Brain microvascular endothelial cell (primary cell): ENCODE measurements around the gene RANBP3.

Source experiments
- DNase-seq: peaks from one replicate; pipeline ENCODE4 v3.0.0-alpha.2; 2020
- H3K27ac ChIP-seq: fragments of 250-450 bp; sonication (Bioruptor Pico); 2 replicates; pipeline ENCODE4 v1.5.1; 2020; ENCODE audit warnings: mild to moderate bottlenecking, moderate library complexity
- H3K27me3 ChIP-seq: fragments of 250-450 bp; sonication (Bioruptor Pico); replicated peaks from 2 replicates; pipeline ENCODE4 v1.5.1; 2020; ENCODE audit warnings: mild to moderate bottlenecking
- H3K36me3 ChIP-seq: fragments of 250-450 bp; sonication (Bioruptor Pico); replicated peaks from 2 replicates; pipeline ENCODE4 v1.5.1; 2020; ENCODE audit warnings: mild to moderate bottlenecking
- H3K4me3 ChIP-seq: 2 replicates; pipeline ENCODE4 v1.5.1; 2011; ENCODE audit warnings: low read depth, mild to moderate bottlenecking, control low read depth, low read length, moderate library complexity
- in situ Hi-C: cut with HindIII; loops from 2 replicates; pipeline ENCODE4 v1.10.0; 2017; ENCODE audit warnings: low sequenced_read_pairs, low pct_ligation_motif_present
- TF ChIP-seq, protein P1 (sequence below): IDR thresholded peaks from 2 replicates; pipeline ENCODE4 v1.5.1; 2011; ENCODE audit warnings: low read depth, mild to moderate bottlenecking, moderate library complexity, low read length, control low read depth, inconsistent platforms; ENCODE audit errors: missing control alignments

The RANBP3 gene

DNA sequence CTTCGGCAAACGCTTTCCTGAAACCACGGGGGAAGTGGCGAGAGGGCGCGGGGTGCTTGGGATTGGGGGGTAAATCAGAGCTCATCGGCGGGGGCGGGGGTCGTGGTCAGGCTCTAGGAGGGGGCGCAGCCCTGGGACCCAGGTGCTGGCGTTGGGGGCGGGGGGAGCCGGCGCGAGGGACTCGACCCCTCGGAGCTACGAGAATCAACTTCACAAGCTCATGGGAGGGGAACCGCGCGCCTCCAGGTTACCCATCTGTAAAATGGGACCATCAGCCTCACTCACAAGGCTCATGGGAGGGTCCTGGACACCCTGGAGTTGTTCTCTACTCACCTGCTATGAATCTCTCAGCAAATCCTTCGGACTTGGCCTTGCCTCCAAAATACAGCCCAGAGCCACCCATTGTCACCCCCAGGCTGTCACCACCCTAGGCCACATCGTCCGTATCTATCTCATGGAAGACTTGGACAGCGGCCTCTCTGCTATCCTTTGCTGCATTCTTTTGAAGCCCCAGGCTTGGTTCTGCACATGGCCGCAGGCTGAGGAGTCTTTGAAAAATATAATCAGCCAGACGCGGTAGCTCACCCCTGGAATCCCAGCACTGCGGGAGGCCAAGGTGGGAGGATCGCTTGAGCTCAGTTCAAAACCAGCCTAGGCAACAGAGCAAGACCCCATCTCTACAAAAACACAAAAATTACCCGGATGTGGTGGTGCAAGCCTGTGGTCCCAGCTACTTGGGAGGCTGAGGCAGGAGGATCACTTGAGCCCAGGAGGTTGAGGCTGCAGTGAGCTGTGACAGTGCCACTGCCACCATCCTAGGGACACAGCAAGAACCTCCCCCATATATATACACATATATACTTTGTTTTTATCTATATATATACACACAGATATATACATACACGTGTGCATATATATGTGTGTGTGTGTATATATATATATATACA is 939 bp upstream of the RANBP3 start:
- peak overlapping the region; percentile 69 for H3K4me3 ChIP-seq
- in situ Hi-C loops: no loop called here
- no peaks in the 10 kb centered on the region for H3K27me3 ChIP-seq
- H3K36me3 ChIP-seq: peaks cover 7% of the 10 kb centered on the region
- H3K27ac ChIP-seq: peak overlapping the region; percentile 56
- TF ChIP-seq, protein P1, sequence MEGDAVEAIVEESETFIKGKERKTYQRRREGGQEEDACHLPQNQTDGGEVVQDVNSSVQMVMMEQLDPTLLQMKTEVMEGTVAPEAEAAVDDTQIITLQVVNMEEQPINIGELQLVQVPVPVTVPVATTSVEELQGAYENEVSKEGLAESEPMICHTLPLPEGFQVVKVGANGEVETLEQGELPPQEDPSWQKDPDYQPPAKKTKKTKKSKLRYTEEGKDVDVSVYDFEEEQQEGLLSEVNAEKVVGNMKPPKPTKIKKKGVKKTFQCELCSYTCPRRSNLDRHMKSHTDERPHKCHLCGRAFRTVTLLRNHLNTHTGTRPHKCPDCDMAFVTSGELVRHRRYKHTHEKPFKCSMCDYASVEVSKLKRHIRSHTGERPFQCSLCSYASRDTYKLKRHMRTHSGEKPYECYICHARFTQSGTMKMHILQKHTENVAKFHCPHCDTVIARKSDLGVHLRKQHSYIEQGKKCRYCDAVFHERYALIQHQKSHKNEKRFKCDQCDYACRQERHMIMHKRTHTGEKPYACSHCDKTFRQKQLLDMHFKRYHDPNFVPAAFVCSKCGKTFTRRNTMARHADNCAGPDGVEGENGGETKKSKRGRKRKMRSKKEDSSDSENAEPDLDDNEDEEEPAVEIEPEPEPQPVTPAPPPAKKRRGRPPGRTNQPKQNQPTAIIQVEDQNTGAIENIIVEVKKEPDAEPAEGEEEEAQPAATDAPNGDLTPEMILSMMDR: no peak
- DNase-seq: no peak

DNA sequence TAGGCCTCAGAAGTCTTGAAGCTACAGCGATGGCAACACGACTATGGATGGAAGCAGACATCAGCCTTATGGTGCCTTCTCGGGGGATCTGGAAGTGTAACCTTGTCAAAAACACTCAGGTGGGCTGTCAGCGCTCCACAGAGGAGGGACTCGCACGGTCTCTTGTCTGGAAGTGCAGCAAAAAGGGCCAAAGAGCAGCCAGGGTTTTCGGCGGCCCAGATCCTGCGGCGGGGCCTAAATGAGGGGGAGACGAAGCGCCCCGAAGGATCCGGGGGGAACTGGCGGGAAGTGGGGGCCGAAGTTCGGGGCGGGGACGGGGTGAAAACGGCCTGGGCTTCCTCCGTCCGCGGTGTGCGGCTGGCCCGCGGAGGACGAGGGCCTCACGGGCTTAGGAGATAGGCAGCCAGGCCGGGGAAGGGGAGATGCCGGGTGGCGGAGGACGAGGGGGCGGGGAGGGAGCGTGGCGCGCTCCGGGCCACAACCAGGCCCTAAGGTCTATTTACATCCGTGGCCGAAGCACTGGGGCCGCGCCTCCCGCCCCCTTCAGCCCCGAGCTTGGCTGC is 637 bp downstream of the RANBP3 start:
- in situ Hi-C loops: no loop called here
- TF ChIP-seq, protein P1: no peak
- Histone ChIP-seq H3K27me3 (no peaks in the 10 kb centered on the region), H3K27ac (peak overlapping the region; percentile 55), H3K36me3 (peaks cover 13% of the 10 kb centered on the region), H3K4me3 (peak overlapping the region; percentile 91)
- no peak for DNase-seq

DNA sequence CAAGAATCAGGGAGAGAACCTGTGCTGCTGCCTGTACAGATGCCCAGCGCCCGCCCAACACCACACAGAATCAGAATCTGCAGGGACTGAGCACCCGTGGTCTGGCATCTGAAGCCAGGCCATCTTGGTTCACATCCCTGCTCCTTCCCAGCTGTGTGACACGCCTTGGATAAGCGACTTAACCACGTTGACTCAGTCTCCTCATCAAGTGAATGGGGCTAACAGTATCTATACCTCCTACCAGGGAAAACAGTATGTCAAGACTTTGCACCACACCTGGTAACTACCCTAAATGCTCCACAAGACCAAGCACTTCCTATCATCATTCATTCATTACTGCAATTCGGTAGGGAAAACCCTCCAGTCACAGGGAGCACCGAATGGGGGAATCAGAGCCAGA is 1.2 kb downstream of the RANBP3 start:
- peaks cover 14% of the 10 kb centered on the region for H3K36me3 ChIP-seq
- TF ChIP-seq, protein P1: no peak

DNA sequence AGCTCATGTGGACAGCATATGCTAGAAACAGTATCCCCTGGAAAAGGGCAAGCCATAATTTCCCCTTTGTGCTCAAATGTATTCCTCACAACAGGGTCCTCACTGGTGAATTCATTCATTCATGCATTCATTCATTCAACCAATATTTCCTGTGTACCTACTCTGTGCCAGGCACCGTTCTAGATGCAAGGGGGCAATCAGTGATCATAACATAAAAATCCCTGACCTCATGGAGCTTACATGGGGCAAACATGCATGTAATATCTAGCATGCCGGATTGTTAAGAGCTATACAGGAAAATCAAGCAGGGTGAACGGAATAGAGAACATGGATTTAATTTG is 2.6 kb downstream of the RANBP3 start:
- H3K27me3 ChIP-seq: no peaks in the 10 kb centered on the region
- TF ChIP-seq, protein P1: no peak
- peaks cover 14% of the 10 kb centered on the region for H3K36me3 ChIP-seq
- in situ Hi-C loops: no loop called here
- no peak overlapping the region for H3K27ac ChIP-seq
- H3K4me3 ChIP-seq: no peak overlapping the region
- no peak for DNase-seq

More for the DNA sequence above, 1.2 kb downstream of the RANBP3 start:
- no peak for DNase-seq
- Histone ChIP-seq H3K27ac (no peak overlapping the region), H3K27me3 (no peaks in the 10 kb centered on the region), H3K4me3 (peak overlapping the region; percentile 91)
- in situ Hi-C loops: no loop called here

DNA sequence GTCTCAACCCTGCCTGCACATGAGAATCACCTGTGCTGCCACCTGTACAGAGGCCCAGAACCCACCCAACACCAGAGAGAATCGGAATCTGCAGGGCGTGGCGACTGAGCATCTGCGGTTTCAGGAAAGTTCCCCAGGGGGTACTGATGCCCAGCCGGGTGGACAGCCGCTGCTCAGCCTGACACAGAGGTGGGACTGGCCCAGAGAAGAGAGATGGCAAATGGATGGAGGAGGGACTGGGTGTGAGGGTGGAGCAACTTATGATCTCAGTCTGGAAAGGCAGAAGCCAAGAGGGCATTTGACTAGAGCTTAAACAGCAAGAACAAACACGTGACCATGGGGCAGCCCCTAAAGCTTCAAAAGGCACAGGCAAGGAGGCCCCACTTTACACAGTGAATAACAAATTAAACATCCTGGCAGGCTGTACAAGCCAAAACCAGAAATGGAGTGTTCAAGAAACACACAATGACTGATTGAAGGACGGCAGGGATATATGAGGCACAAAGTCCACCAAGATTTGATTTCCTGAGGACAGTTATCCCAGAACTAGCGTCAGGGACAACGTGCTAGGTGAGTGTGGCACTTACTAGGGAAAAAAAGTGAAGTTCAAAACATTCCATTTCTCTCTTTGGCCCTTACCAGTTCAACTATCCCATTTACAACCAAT is 3.1 kb downstream of the RANBP3 start:
- in situ Hi-C loops: no loop called here
- DNase-seq: no peak
- TF ChIP-seq, protein P1: no peak
- Histone ChIP-seq H3K27me3 (no peaks in the 10 kb centered on the region), H3K27ac (no peak overlapping the region), H3K4me3 (no peak overlapping the region), H3K36me3 (peaks cover 14% of the 10 kb centered on the region)
